GM18909 (cell line): ENCODE measurements around the gene CNNM2.
"Not testable (repeated sequence)": the region's sequence is repeated elsewhere in the genome, so short reads cannot be mapped to it uniquely, and the experiment has no call there.

Source experiments
- ATAC-seq: cut with Tn5 transposase; IDR thresholded peaks from one replicate; pipeline ENCODE4 v1.9.1; 2021; ENCODE audit warnings: mild to moderate bottlenecking; ENCODE audit not compliant: unreplicated experiment, poor library complexity

CNNM2 gene

DNA sequence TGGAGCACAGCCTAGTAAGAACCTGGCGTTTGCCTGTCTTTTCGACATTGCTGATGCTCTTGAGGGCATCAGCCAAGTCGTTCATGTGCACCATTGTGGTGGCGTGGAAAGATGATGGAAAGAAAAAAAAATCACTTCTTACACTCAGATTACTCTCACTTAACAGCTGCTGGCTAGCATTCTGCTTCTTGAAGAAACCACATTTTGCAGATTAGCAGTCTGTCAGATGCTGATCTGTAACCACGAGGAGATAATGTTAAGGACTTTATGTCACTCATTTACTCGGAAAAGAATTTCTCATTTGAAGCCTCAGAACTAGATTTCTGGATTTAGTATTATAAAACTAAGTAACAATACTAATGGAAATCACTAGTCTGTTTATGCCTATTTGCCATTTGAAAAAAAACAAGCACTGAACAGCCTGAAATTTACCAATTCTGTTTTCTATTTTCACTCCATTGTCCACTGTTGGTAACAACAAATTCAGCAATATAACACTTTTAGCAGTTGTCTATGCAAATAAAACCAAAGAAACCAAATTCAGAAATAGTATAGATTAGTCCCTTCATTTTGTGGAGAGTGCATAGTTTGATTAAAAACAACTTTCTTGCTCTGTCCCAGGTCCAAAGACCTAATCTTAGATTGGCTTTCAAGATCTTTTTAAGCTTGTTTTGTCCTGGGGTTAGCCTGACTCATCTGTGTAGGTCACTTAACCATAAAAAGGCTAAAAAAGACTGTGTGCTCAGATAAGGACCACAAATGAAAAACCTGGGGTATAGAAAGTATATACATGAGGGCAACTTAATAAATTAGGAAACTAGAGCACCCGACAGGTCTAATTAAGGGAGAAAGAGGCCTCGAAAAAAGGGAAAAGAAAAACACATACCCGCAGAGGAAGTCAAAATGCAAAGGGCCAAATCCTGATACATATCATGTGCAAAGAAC is 207.5 kb downstream of the CNNM2 start:
- ATAC-seq = peak; percentile 91

DNA sequence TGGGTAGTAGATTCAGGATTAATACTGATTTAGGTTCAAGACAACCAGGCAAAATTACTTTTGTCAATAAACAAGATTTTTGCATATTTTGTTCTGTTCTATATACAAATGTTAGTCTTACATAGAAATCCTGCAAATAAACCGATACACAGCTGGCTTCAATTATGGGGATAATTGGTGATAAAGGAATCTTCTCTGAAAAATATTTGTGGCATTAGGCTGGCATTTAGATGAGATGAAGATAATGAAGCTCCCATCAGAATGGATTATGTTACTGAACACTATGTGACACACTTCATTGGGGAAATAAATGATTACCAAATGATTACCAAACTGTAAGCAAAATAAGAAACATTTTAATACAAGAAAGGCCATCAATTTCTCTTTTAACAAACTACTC is 209.1 kb downstream of the CNNM2 start:
- ATAC-seq = no peak

DNA sequence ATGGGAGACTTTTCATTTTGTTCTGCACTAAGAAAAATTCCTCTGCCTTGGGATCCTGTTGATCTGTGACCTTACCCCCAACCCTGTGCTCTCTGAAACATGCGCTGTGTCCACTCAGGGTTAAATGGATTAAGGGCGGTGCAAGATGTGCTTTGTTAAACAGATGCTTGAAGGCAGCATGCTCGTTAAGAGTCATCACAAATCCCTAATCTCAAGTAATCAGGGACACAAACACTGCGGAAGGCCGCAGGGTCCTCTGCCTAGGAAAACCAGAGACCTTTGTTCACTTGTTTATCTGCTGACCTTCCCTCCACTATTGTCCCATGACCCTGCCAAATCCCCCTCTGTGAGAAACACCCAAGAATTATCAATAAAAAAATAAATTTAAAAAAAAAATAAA is 212.1 kb downstream of the CNNM2 start:
- not testable (repeated sequence) for ATAC-seq

DNA sequence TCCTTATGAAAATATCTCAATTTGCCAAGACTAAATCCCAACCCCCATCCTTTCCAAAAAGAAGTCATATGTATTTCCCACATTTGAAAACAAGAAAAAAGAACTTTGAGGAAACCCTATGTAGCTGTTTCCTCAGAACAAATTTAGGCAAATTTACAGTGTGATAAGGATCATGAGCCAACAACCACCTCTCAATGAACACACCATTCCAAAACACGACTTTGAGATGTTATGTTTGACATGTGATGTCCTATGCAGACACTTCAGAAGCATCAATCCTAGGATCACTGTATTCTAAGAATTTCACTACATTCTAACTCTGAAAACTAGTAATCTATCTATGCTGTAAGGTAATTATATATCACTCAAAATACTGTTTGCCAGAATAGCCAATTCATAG is 212.8 kb downstream of the CNNM2 start:
- ATAC-seq = no peak

DNA sequence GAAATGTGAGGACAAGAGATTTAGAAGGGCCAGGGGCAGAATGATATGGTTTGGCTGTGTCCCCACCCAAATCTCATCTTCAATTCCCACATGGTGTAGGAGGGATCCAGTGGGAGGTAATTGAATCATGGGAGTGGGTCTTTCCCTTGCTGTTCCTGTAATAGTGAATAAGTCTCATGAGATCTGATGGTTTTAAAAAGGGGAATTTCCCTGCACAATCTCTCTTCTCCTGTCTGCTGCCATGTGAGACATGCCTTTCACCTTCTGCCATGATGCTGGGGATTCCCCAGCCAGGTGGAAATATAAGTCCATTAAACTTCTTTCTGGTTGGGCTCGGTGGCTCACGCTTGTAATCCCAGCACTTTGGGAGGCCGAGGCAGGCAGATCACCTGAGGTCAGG is 217.1 kb downstream of the CNNM2 start:
- not testable (repeated sequence) for ATAC-seq

DNA sequence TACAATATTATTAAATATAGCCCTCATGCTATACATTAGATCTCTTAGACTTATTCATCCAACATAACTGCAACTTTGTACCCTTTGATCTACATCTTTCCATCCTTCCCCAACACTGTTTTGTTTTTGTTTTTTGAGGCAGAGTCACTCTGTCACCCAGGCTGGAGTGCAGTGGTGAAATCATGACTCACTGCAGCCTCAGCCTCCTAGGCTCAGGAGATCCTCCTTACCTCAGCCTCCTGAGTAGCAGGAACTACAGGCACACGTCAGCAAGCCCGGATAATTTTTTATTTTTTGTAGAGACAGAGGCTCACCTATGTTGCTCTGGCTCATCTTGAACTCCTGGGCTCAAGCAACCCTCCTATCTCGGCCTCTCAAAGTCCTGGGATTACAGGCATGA is 221.7 kb downstream of the CNNM2 start:
- no peak for ATAC-seq
